K562 (cell line): Measurements from ENCODE around the gene SUB1. TPM values are rescaled to one million over a fixed set of nuclear protein-coding genes. Genes with fewer than 3 reads are reported as not detected.

Source experiments
- ATAC-seq: fragments of 200-7000 bp; cut with Tn5 transposase; 3 replicates; pipeline ENCODE4 v1.9.1; 2020; ENCODE audit warnings: moderate library complexity
- Bru-seq: library from RNA; stranded (reverse); fragments of 400-500 nt; gene quantifications from one replicate; lab custom pipeline; 2021; lab: Mats Ljungman, UMichigan
- BruChase-seq, 2 experiments: library from RNA; stranded (reverse); fragments of 400-500 nt; gene quantifications; one replicate each; lab custom pipeline; 2021; lab: Mats Ljungman, UMichigan
- BruUV-seq: library from RNA; stranded (reverse); fragments of 400-500 nt; replicated peaks from 2 replicates; lab custom pipeline; 2021; lab: Mats Ljungman, UMichigan
- CTCF ChIA-PET: fragments of 300-600 bp; formaldehyde crosslinking; extraction: SDS; loops from one replicate; lab custom pipeline; 2021; ENCODE audit warnings: low intra/inter-chr PET ratio; lab: Yijun Ruan, JAX
- POLR2A ChIA-PET: fragments of 300-600, 350-650 bp; sonication (Branson Sonifier 250); formaldehyde crosslinking; extraction: SDS; loops from one replicate; lab custom pipeline; 2021; ENCODE audit warnings: antibody characterized with exemption, inconsistent platforms; lab: Yijun Ruan, JAX
- DNase-seq, 4 experiments: peaks; one replicate each; pipeline versions ENCODE4 v3.0.0 to v3.0.0-alpha.2; 2011 to 2018; ENCODE audit warnings: low spot score in 3 of 4, mixed read lengths in 3 of 4; ENCODE audit errors: extremely low read depth in 1 of 4
- FAIRE-seq: peaks from 2 replicates; lab custom pipeline; 2011; peaks lifted over from hg19 to GRCh38; lab: Jason Lieb, UNC
- H2AFZ ChIP-seq: 2 replicates; pipeline ENCODE4 v1.6.0; 2011; ENCODE audit warnings: low read depth, low read length, control low read depth, inconsistent platforms
- H3K27ac ChIP-seq: fragments of 200-600 bp; 3 replicates; pipeline ENCODE4 v1.8.0; 2011; ENCODE audit warnings: low read depth, mild to moderate bottlenecking, control low read depth, inconsistent platforms, low read length, moderate library complexity, mixed read lengths; ENCODE audit errors: extremely low read depth
- H3K27me3 ChIP-seq, 2 experiments: fragments of 300-600 bp in 1 of 2; 2 replicates in 1 of 2; 3 replicates in 1 of 2; pipeline versions ENCODE4 v1.6.0 to v1.8.0; 2011; ENCODE audit warnings: inconsistent platforms in 2 of 2, low read length in 2 of 2, mild to moderate bottlenecking in 1 of 2, mixed read lengths in 1 of 2, moderate library complexity in 1 of 2; ENCODE audit not compliant: control insufficient read depth in 2 of 2, insufficient read depth in 2 of 2
- H3K36me3 ChIP-seq: fragments of 300-600 bp; 3 replicates; pipeline ENCODE4 v1.8.0; 2011; ENCODE audit warnings: mild to moderate bottlenecking, low read length, inconsistent platforms; ENCODE audit not compliant: control insufficient read depth, insufficient read depth
- H3K4me1 ChIP-seq, 2 experiments: fragments of 200-600 bp in 1 of 2; replicated peaks in 1 of 2; 2 replicates in 1 of 2; 3 replicates in 1 of 2; pipeline versions ENCODE4 v1.5.1 to v1.8.0; 2011; ENCODE audit warnings: inconsistent platforms in 2 of 2, low read length in 2 of 2, mild to moderate bottlenecking in 1 of 2, mixed read lengths in 1 of 2, moderate library complexity in 1 of 2; ENCODE audit not compliant: control insufficient read depth in 2 of 2, insufficient read depth in 2 of 2
- H3K4me2 ChIP-seq: 2 replicates; pipeline ENCODE4 v1.6.1; 2011; ENCODE audit warnings: low read length, control low read depth, inconsistent platforms, mixed read lengths; ENCODE audit not compliant: insufficient read depth
- H3K4me3 ChIP-seq: fragments of 200-600 bp; sonication (generic), shearing (Covaris generic); 2 replicates; pipeline ENCODE4 v1.5.1; 2016; ENCODE audit warnings: control low read depth, inconsistent platforms
- H3K79me2 ChIP-seq: fragments of 200-600 bp; 3 replicates; pipeline ENCODE4 v1.8.0; 2011; ENCODE audit warnings: low read length, inconsistent platforms; ENCODE audit not compliant: control insufficient read depth, insufficient read depth
- H3K9ac ChIP-seq, 2 experiments: 2 replicates each; pipeline versions ENCODE4 v1.6.0 to v1.6.1; 2011; ENCODE audit warnings: low read depth in 2 of 2, low read length in 2 of 2, control low read depth in 1 of 2, inconsistent platforms in 1 of 2, mild to moderate bottlenecking in 1 of 2, mixed read lengths in 1 of 2; ENCODE audit not compliant: insufficient read depth in 1 of 2
- H3K9me1 ChIP-seq: one replicate; pipeline ENCODE4 v1.6.0; 2011; ENCODE audit warnings: inconsistent platforms, mild to moderate bottlenecking, low read length, moderate library complexity; ENCODE audit not compliant: control insufficient read depth, insufficient read depth
- H3K9me3 ChIP-seq: replicated peaks from 2 replicates; pipeline ENCODE4 v1.5.1; 2011; ENCODE audit warnings: low read depth, low read length, inconsistent platforms; ENCODE audit not compliant: control insufficient read depth, insufficient read depth
- H4K20me1 ChIP-seq: replicated peaks from 2 replicates; pipeline ENCODE4 v1.6.1; 2011; ENCODE audit warnings: low read length, inconsistent platforms, mixed read lengths; ENCODE audit not compliant: control insufficient read depth, insufficient read depth
- CHD2 ChIP-seq: IDR thresholded peaks from 2 replicates; pipeline ENCODE4 v1.6.1; 2011; ENCODE audit warnings: low read depth, low read length
- FOXP1 ChIP-seq: sonication (generic); formaldehyde crosslinking; IDR thresholded peaks from 2 replicates; pipeline ENCODE4 v1.8.0; 2022; ENCODE audit warnings: mild to moderate bottlenecking, missing genetic modification reagents
- GATA2 ChIP-seq: sonication (generic); formaldehyde crosslinking; IDR thresholded peaks from 2 replicates; pipeline ENCODE4 v1.4.0; 2020; ENCODE audit warnings: mild to moderate bottlenecking, missing genetic modification reagents
- PML ChIP-seq: IDR thresholded peaks from 2 replicates; pipeline ENCODE4 v1.6.1; 2012; ENCODE audit warnings: low read length, inconsistent platforms
- REST ChIP-seq, 2 experiments: fragments of 450-650 bp; formaldehyde crosslinking in 1 of 2; IDR thresholded peaks; 2 replicates each; pipeline versions ENCODE4 v1.4.0 to v1.6.1; 2014 to 2020; ENCODE audit warnings: mild to moderate bottlenecking in 2 of 2, borderline replicate concordance in 1 of 2, low read depth in 1 of 2
- ZZZ3 ChIP-seq: fragments of 450-650 bp; IDR thresholded peaks from 2 replicates; pipeline ENCODE4 v1.6.1; 2016; ENCODE audit warnings: antibody characterized with exemption, mild to moderate bottlenecking, moderate library complexity
- WGBS: fragments of 100-300 bp; shearing (Covaris generic); methylation state at CpG from one replicate; pipeline ENCODE4 v1.1.6; 2016; ENCODE audit warnings: low coverage, mixed read lengths; ENCODE audit not compliant: insufficient coverage; ENCODE audit errors: missing lambda C conversion rate; 5-methylcytosine and 5-hydroxymethylcytosine counted together
- in situ Hi-C: fragments of 300-500 bp; cut with MboI; formaldehyde crosslinking; loops from 4 replicates; pipeline ENCODE4 v1.15.0; 2018; ENCODE audit warnings: inconsistent platforms, mixed read lengths
- intact Hi-C: fragments of 100-400 bp; cut with micrococcal nuclease; formaldehyde crosslinking; loops from 2 replicates; pipeline ENCODE4 v1.14.2; 2022
- long read RNA-seq, 3 experiments: library from polyadenylated mRNA in 2 of 3; library from RNA in 1 of 3; unstranded in 2 of 3; stranded (forward) in 1 of 3; transcript quantifications; one replicate each; pipeline ENCODE4 v2.0.0, GENCODE V29; 2019 to 2022
- polyA minus RNA-seq, 3 experiments: library from RNA; depleted of rRNA, polyadenylated mRNA; stranded (reverse); fragments of >200 nt; gene quantifications; 2 replicates each; pipeline ENCODE4 v1.2.3, GENCODE V29; 2011
- polyA plus RNA-seq, 8 experiments: library from polyadenylated mRNA; depleted of rRNA in 4 of 8; stranded (reverse) in 5 of 8; unstranded in 3 of 8; fragments of >200 nt; fragmentation: Nextera tagmentation in 2 of 8; fragmentation: Illumina TruSeq in 1 of 8; extraction: Ambion mirVana in 2 of 8; extraction: Trizol in 1 of 8; gene quantifications; 2 replicates each; pipeline versions ENCODE4 v1.2.1 to v1.2.3, GENCODE V29; 2011 to 2014; ENCODE audit warnings: inconsistent platforms in 1 of 8, missing spikeins in 1 of 8
- total RNA-seq, 7 experiments: library from RNA; depleted of rRNA in 6 of 7; stranded (reverse); fragments of >200 nt in 6 of 7; fragmentation: Illumina TruSeq in 2 of 7; extraction: Trizol in 2 of 7; gene quantifications; 2 replicates each; pipeline versions ENCODE4 v1.2.1 to v1.2.3, GENCODE V29; 2011 to 2021; ENCODE audit warnings: low replicate concordance in 1 of 7

Gene SUB1
- total RNA-seq (2011; cell fraction: chromatin; rRNA removed; ENCODE audit: low replicate concordance), result 59.7 and 153 TPM in 2 replicates
- 54.2 and 54.7 TPM in 2 replicates for total RNA-seq (2011; cell fraction: nucleolus; rRNA removed)
- total RNA-seq (2011; cell fraction: nucleoplasm; rRNA removed), result 105 and 163 TPM in 2 replicates
- total RNA-seq (2014; rRNA removed) (259 and 336 TPM in 2 replicates), total RNA-seq (2014; rRNA removed; fragmentation: Illumina TruSeq; extraction: Trizol) (779 and 938 TPM in 2 replicates), total RNA-seq (2015; rRNA removed; fragmentation: Illumina TruSeq; extraction: Trizol) (625 and 700 TPM in 2 replicates), total RNA-seq (2021) (494 and 558 TPM in 2 replicates), polyA plus RNA-seq (2011; rRNA removed) (239 and 479 TPM in 2 replicates), polyA plus RNA-seq (2014; fragmentation: Illumina TruSeq; extraction: Trizol) (378 and 453 TPM in 2 replicates), polyA plus RNA-seq (2014; fragmentation: Nextera tagmentation; extraction: Ambion mirVana) (100 to 1,000 TPM; 887 to 932 TPM), polyA plus RNA-seq (2014; rRNA removed) (738 and 1,031 TPM in 2 replicates), polyA minus RNA-seq (2011; rRNA and poly(A)+ RNA removed) (108 and 128 TPM in 2 replicates), Bru-seq, nascent RNA (percentile 90 among the genes with signal in this experiment), BruChase-seq, experiment 1, labeled RNA remaining after a 2-hour chase (percentile 91 among the genes with signal in this experiment), BruChase-seq, experiment 2, labeled RNA remaining after a 6-hour chase (percentile 88 among the genes with signal in this experiment)
- polyA plus RNA-seq (2011; cell fraction: cytosol; rRNA removed), result 15.5 and 92.3 TPM in 2 replicates
- 40.2 and 58.6 TPM in 2 replicates for polyA plus RNA-seq (2011; cell fraction: nucleus; rRNA removed)
- polyA plus RNA-seq (2012), result 355 and 463 TPM in 2 replicates
- 25.9 and 60.5 TPM in 2 replicates for polyA minus RNA-seq (2011; cell fraction: cytosol; rRNA and poly(A)+ RNA removed)
- polyA minus RNA-seq (2011; cell fraction: nucleus; rRNA and poly(A)+ RNA removed), result 67.4 and 68.0 TPM in 2 replicates
- long read RNA-seq, experiment 1, full-length matches to known transcripts, result 722 of 802 reads
- long read RNA-seq, experiment 1, partial matches to known transcripts, result 50 of 802 reads
- long read RNA-seq, experiment 1, other reads (novel, unspliced or antisense), result 30 of 802 reads
- long read RNA-seq, experiment 2, transcript SUB1-208 (3 exons, 636 nt), result minor isoform, 5 of 359 reads
- long read RNA-seq, experiment 2, transcript SUB1-201 (5 exons, 3,507 nt), result major isoform, 264 of 359 reads
- long read RNA-seq, experiment 2, partial matches to known transcripts, result 39 of 359 reads
- long read RNA-seq, experiment 2, other reads (novel, unspliced or antisense), result 51 of 359 reads
- long read RNA-seq, experiment 3, full-length matches to known transcripts, result 573 of 609 reads
- long read RNA-seq, experiment 3, partial matches to known transcripts, result 17 of 609 reads
- long read RNA-seq, experiment 3, other reads (novel, unspliced or antisense), result 19 of 609 reads

DNA sequence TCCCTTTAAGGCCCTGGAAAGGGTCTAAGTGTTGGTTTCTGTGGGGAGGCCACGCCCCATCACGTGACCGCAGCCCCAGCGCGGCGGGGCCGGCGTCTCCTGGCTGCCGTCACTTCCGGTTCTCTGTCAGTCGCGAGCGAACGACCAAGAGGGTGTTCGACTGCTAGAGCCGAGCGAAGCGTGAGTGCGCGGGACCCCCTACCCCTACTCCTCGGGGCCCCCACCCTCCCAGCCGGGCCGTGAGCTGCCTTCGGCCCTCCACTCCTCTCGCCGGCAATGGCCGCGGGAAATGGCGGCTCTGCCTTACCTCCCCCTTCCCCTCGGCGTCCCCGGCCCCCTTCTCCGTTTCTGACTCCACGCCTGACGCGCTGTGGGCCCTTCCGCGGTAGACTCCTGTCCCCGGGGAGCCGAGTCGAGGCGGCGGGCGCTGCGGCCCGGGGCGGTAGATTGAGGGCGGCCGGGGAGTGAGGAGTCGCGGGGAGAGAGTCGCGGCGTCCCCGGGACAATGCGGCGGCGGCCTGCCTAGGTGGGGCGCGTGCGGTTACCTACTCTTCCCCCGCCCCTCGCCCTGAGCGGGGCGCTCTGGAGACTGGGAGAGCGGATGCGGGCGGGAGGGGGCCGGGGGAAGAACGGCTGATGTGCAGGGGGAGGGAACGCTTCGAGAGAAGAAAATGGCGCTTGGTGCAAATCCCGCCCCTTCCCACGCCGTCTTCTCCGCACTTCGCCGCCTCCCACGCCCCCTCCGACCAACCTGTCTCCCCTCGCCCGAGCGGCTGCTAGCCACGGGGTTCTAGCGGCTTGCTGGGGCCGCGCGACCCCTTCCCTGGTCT is at the start of gene SUB1:
TSS of gene SUB1 (plus strand) at position 112 of the 830 bp plus-strand sequence. CDS start 2,956 bp downstream, outside the sequence.
- in situ Hi-C loops, result loop anchor here (10.0 kb wide), 1 partner anchor 91 kb away; no protein-coding TSS in a partner anchor
- intact Hi-C loops, result loop anchor here (5.0 kb wide), 1 partner anchor 53 kb away; no protein-coding TSS in a partner anchor
- TF ChIP-seq REST (IDR thresholded peaks at IDR 0.05; ENCODE audit: borderline replicate concordance), result peak; percentile 91
- TF ChIP-seq REST (CRISPR knock-in tag; IDR thresholded peaks at IDR 0.05; ENCODE audit: low read depth), result no peak
- TF ChIP-seq FOXP1, result peak; percentile 50; the same call in 1 of the 2 replicates
- TF ChIP-seq GATA2 (CRISPR knock-in tag), result no peak
- TF ChIP-seq ZZZ3, result no peak
- TF ChIP-seq CHD2, result 0 out of 2 replicates have a peak, but pooled peaks have one; percentile 29
- TF ChIP-seq PML, result peak; percentile 84; the same call in 1 of the 2 replicates

More for the DNA sequence above, at the start of gene SUB1:
- ChIA-PET POLR2A (interaction anchor here (1.1 to 1.4 kb wide), 2 partner anchors 13 to 97 kb away, joined by 3 read pairs; no protein-coding TSS in a partner anchor), CTCF (interaction anchor here (0.7 to 1.0 kb wide), 2 partner anchors 12 to 1938 kb away, joined by 4 to 7 read pairs; no protein-coding TSS in a partner anchor)
- peaks cover 16% of the 10 kb centered on the region; the same call in 1 of the 2 replicates for H4K20me1 ChIP-seq
- peak within 1 kb of the TSS; percentile 97 for H3K27ac ChIP-seq
- H3K9me1 ChIP-seq, result no peaks in the 10 kb centered on the region
- no TSS peak for BruUV-seq
- FAIRE-seq (peak; percentile 87), ATAC-seq (peak; percentile 98), DNase-seq (peak; percentile 96 to 99 (median 98))
- H3K4me2 ChIP-seq, result peak within 1 kb of the TSS; percentile 95
- H3K4me3 ChIP-seq, result peak within 1 kb of the TSS; percentile 96
- H3K9ac ChIP-seq, result peak within 1 kb of the TSS; percentile 89 to 99
- H2AFZ ChIP-seq, result peak within 1 kb of the TSS; percentile 91
- no peaks in the 10 kb centered on the region; the same call in 1 of the 2 replicates for H3K9me3 ChIP-seq
- H3K79me2 ChIP-seq, result peaks cover 54% of the 10 kb centered on the region
- H3K36me3 ChIP-seq, result peaks cover 42% of the 10 kb centered on the region
- H3K4me1 ChIP-seq, result peaks cover 3 to 23% of the 10 kb centered on the region in 2 experiments; a peak in 3 of 5 replicates
- H3K27me3 ChIP-seq, result no peaks in the 10 kb centered on the region
- under 1% methylated on average over 46 of the region's 89 CpGs for WGBS
